Measurements from ENCODE around the gene USH1C. TPM values are rescaled to one million over a fixed set of nuclear protein-coding genes. Genes with fewer than 3 reads are reported as not detected.
A peak's percentile ranks its signal among the peaks of the same experiment; 100 is the strongest.

USH1C gene
- total RNA-seq, 1 experiment from 2014 or later, result 1.0 TPM

GRCh38 chr11:17511571-17511970, 32.6 kb downstream of the USH1C start:
- Histone ChIP-seq H3K79me1 (ENCODE audit: insufficient read depth, low read depth, low read length, poor library complexity, severe bottlenecking) (no peaks in the 10 kb centered on the region), H3K56ac (ENCODE audit: insufficient read length, low read depth, low read length) (no peak overlapping the region), H4K8ac (replicated peaks; ENCODE audit: insufficient read length, low read depth, low read length) (no peak overlapping the region), H3K79me2 (ENCODE audit: insufficient read depth, low read length) (no peaks in the 10 kb centered on the region), H4K91ac (ENCODE audit: insufficient read length, low read depth, low read length) (no peak overlapping the region), H3K23ac (ENCODE audit: insufficient read length, low read depth, low read length) (no peak overlapping the region), H2BK12ac (ENCODE audit: insufficient read length, low read depth, low read length) (no peak overlapping the region), H3K9me3 (ENCODE audit: control insufficient read depth, low read depth, low read length) (no peaks in the 10 kb centered on the region), H2BK5ac (ENCODE audit: insufficient read length, low read length) (no peak overlapping the region), H3T11ph (ENCODE audit: low read length) (no peak overlapping the region), H3K27me3 (ENCODE audit: insufficient read depth, low read length) (no peaks in the 10 kb centered on the region; the same call in 1 of the 2 replicates), H2AFZ (ENCODE audit: low read length) (no peak overlapping the region), H3K23me2 (ENCODE audit: insufficient read length, low read depth, low read length, poor library complexity, severe bottlenecking) (no peaks in the 10 kb centered on the region), H3K9ac (ENCODE audit: extremely low read depth, insufficient read length, low read length) (no peak overlapping the region), H4K20me1 (ENCODE audit: control insufficient read depth, insufficient read depth, insufficient read length) (no peaks in the 10 kb centered on the region), H2BK120ac (ENCODE audit: low read depth, low read length, poor library complexity, severe bottlenecking) (no peak overlapping the region), H3K27ac (ENCODE audit: insufficient read length, low read depth, low read length) (no peak overlapping the region), H3K4me2 (ENCODE audit: insufficient read depth, insufficient read length, low read length) (no peak overlapping the region), H2AK5ac (ENCODE audit: insufficient read length, low read length) (no peak overlapping the region), H2BK15ac (ENCODE audit: low read depth, low read length) (no peak overlapping the region), H2BK20ac (ENCODE audit: low read depth, low read length, poor library complexity, severe bottlenecking) (no peak overlapping the region), H4K5ac (ENCODE audit: insufficient read length, low read depth, low read length) (no peak overlapping the region), H3K4ac (ENCODE audit: low read depth, low read length) (no peak overlapping the region), H3K18ac (ENCODE audit: insufficient read length, low read depth, low read length) (no peak overlapping the region), H3K4me1 (ENCODE audit: insufficient read depth, low read length) (no peaks in the 10 kb centered on the region), H3K14ac (ENCODE audit: insufficient read depth, low read length) (no peak overlapping the region)
- TF ChIP-seq CTCF (conservative IDR thresholded peaks at IDR 0.05), result no peak
- WGBS (ENCODE audit: extremely low coverage, insufficient read length, low lambda C conversion rate), result no CpG with 5 or more reads among the region's 3 CpGs
- Mint-ChIP-seq H3K4me1 (peaks cover 9 to 12% of the 10 kb centered on the region in 2 experiments), H3K27ac (0 out of 7 replicates have a peak overlapping the region, but pooled peaks of 1 of the 3 experiments have one; percentile 9), H3K4me3 (no peak overlapping the region), H3K27me3 (ENCODE audit: low read depth) (peaks cover 7% of the 10 kb centered on the region), H3K36me3 (ENCODE audit: insufficient read depth in 1 of 3, low read depth in 3 of 3) (no peaks in the 10 kb centered on the region), H3K9me3 (no peaks in the 10 kb centered on the region)
- DNase-seq, result no peak
